Urothelium cell line (cell line): ENCODE results near the gene TANGO2.

Experiments used
- DNase-seq: peaks from one replicate; pipeline ENCODE4 v3.0.0; 2011; ENCODE audit warnings: low spot score, mixed read lengths
- FAIRE-seq: peaks from 2 replicates; lab custom pipeline; 2011; peaks lifted over from hg19 to GRCh38; lab: Jason Lieb, UNC

Gene TANGO2

DNA sequence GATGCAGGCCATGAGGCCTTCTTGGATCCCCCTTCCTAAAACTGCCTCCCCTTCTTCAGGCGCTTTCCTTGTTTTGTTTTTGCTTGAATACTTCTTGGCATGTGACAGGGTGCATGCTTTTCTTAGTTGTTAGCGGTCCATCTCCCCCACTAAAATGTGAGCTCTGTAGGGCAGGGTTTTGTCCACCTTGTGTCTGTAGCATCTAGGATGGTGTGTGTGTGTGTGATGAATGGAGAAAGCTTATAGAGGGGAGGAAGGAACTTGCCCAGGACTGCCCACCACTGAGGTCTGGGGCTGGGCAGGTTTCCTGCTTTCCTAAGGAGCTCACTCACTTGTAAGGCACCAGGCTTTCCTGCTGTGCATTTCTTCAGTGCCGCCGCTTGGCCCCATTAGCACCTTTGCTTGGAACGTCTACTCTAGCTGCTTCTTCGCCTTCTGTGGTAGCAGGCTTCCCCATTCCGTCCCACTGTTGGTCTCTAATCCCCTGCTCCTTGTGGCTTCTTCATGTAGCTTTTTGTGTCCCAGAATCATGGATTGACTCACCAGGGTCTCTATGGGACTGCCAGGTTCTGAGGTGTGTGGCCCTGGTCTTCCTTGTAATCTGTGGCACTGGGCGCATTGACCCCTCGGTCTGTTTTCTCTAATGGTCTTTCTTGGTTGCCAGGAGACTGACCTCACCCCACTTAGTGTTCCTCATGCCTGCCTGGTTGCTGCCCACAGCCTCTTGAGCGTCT is 62.4 kb downstream of the TANGO2 start:
- DNase-seq (no peak), FAIRE-seq (no peak)

DNA sequence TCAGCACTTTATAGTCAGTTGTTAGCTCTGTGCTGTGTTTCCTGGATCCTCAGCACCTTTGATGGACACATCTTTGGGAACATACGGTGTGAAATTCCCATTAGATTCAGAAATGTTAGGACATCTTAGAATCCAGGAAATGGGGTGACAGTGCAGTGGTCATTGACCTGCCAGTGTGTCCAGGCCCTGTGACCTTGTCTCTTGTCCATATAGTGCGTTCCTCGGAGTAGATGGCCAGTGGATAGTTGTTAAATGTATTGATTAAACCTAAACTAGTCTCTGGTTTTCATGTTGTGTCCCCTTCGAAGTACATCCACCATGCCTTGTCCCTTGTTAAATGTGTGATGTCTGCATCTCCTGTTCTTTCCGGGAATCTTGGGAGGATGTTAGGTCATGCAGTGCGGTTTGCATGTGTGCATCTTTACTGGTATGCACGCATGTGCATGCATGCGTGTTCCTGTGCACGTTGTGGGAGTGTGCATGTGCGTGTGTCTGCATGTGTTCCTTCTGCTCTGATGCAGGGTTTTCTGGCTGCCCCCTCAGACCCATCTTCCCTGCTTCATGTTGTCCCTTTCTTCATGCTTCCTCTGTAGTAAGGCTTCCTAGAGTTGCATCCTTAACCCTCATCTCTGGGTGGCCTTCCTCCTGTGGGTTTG is 63.1 kb downstream of the TANGO2 start:
- DNase-seq, result no peak
- FAIRE-seq, result peak; percentile 85

DNA sequence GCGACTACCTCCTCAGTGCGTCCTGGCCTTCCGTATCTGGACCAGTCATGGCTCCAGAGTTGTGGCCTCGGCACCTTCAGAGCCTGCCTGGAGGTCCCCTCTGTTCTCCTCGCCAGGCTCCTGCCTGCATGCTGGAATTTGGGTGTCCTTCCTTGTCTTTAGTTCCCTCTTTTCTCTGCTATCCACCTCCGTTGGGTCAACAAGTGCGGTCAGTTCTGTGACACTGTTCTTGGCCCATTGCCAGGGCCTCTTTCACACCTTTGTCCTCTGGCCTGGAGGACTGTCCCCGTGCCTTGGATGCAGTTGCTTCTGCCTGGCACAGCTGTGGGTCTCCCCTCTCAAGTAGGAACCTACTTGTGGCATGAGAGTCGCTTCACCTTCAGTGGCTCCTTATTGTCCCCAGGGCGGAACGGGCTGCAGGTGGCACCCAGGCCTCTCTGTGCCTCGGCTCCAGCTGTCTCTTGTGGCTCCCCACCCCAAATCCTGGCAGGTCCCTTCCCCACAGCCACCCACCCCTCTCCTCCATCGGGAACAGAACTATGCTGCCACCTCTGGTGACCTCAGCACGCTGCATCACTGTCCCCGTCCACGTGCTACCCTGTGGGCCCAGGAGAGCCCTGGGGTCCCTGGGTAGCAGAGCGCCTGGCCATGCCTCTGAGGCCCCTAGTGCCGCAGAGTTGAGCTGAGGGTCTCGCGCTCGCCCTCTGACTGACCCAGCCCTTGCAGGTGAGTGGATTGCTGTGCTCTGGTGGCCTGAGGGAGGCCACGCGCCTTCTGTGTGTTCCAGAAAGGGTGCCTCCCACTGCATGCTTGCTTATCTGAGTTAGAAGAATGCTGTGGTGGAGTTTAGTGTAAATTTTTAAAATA is 63.9 kb downstream of the TANGO2 start:
- DNase-seq (peak; percentile 50), FAIRE-seq (no peak)

DNA sequence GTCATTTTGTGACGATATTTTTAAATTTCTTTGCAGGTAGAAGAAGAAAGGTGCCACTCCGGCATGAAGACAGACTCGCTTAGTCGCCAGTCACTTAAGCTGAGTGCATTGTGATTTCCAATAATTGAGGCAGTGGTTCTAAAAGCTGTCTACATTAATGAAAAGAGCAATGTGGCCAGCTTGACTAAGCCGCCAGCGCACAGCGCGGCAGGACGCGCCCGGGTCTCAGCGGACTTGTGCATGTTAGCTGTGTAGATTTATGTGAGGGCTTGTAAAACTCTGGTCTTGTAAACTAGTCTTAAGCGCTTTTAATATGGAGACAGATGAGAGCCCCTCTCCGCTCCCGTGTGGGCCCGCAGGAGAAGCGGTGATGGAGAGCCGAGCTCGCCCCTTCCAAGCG is 64.7 kb downstream of the TANGO2 start:
- no peak for FAIRE-seq
- DNase-seq, result no peak

DNA sequence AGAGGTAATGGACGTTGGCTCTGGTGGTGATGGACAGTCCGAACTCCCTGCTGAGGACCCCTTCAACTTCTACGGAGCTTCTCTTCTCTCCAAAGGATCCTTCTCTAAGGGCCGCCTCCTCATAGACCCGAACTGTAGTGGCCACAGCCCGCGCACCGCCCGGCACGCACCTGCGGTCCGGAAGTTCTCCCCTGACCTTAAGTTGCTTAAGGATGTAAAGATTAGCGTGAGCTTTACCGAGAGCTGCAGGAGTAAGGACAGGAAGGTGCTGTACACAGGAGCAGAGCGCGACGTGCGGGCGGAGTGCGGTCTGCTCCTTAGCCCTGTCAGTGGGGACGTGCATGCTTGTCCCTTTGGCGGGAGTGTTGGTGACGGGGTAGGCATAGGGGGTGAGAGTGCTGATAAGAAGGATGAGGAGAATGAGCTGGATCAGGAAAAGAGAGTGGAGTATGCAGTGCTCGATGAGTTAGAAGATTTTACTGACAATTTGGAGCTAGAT is 65.2 kb downstream of the TANGO2 start:
- DNase-seq, result no peak
- peak; percentile 96 for FAIRE-seq

DNA sequence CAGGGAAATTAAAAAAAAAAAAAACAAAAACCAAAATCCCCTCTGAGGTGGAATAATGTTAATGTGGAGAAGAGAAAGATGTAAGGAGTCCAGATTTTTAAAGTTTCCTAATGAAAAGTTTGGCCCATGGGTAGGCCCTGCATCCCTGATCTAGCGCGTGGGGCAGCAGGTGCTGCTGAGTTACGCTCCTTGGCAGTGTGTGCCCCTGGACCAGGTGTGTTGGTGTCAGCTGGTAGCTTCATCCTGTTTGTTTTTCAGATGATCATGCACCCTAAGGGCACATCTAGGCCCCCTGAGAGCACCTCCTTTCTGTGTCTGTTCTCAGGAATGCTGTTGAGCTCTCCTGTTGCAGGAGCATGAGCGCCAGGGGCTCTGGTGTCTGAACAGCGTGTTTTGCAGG is 65.9 kb downstream of the TANGO2 start:
- no peak for FAIRE-seq
- DNase-seq, result no peak

DNA sequence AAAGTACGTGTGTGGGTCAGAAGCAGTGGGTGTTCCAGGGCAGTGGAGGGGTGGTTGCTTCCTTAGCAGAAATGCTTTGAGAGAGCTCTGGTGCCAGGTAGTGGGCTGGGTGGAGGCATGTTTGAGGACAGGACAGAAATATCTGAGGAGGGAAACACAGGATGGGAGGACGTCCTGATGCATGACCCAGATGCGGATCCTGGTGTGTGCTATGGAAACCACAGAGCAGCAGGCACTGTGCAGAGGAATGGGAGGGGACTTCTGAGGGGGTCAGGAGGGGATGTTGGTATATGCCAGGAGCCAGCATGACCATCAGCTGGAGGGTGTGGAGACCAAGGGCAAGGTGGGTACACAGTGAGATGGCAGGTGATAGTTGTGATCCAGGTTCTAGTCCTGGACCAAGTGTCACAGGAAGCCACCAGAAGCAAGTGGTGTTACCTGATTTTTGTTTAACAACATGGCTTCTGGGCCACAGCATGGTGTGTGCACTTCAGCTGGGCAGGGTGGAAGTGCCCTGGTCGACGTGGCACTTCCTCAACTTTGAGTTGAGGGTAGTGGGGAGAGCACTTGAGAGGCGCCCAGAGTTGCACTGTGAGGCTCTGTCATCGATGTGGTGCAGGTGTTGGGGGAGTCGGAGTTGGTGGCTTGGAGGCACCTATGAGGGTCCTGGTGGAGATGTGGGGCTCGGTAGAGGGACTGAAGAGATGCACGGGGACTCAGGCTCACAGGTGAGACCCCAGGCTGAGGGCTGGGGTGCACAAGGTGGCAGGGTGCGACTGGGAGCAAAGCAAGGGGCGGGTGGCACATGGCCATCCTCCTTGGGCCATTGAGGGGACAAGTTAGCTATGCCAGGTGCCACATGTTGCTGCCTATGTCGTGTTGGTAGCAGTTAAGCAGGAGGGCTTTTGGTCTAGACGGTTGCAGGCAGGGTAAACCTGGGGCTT is 66.7 kb downstream of the TANGO2 start:
- DNase-seq, result no peak
- FAIRE-seq, result peak; percentile 71

DNA sequence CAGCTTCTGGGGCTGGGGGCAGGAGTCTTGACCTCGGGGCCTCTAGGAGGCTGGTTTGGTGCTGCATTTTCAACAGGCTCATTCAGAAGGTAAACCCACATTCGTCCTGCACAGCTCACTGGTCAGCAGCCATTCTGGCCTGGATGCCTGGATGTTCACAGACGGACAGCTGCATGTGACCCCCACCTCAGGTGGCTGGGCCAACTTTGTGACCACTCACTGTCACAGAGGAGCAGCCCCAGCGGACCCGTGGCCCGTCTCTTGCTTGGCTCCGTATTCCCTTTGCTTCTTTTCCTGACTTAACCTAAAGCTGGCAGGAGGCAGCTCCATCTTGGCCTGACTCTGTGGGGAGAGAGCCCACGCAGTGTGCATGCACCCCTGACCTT is 67.3 kb downstream of the TANGO2 start:
- FAIRE-seq (peak; percentile 46), DNase-seq (no peak)

DNA sequence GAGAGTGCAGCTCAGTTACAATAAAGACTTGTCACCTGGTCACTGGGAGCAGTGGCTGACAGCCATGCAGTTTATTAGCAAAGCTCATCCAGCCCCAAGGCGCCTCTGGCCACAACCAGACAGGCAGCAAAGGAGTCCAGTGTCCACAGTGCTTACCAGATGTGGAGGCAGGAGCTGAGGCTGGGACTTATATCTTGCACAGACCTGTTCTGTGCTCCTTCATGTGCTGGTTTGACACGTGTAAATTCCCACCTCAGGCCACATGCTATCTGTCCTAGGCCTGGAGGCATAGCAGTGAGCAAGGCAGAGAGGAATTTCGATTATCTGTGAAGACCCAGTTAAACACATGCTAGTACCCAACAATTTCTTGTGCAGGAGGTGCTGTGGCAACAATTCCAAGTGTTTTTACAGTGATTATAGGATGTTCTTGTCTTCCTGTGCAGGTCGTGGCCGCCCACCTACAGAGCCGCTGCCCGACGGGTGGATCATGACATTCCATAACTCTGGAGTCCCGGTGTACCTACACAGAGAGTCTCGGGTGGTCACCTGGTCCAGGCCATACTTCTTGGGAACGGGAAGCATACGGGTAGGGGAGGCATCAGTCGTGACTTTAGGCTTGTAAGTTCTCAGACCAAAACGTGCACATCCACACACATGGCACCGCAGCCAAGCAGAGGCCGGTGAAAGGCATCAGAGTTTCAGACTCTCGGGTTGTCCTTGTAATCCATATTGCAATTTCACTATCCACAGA is 68.5 kb downstream of the TANGO2 start:
- DNase-seq, result no peak
- peak; percentile 82 for FAIRE-seq

DNA sequence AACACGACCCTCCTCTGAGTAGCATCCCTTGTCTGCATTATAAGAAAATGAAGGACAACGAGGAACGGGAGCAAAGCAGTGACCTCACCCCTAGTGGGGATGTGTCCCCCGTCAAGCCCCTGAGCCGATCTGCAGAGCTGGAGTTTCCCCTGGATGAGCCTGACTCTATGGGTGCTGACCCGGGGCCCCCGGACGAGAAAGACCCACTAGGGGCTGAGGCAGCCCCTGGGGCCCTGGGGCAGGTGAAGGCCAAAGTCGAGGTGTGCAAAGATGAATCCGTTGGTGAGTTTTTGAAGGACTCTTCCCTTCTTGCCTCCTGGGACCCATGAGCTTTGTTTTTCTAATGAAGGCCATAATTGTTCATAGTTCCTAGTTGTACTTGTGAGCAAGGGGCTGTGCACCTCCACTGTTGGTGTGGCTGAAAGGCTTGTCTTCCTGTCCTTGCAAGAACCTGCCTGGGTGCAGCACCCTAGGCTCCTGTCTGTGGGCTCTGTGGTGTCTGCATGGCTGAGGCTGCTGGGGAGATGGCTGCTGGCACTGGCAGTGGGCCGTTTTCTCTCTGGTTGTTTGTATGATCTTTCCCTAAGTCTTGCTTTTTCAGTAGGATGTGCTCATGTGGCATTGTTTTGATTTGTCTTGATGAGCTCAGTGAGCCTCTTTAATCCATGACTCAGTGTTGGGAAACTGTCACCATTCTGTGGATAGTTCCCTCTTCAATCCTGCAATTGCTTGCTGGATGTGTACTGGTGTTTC is 69.2 kb downstream of the TANGO2 start:
- no peak for FAIRE-seq
- DNase-seq, result no peak

DNA sequence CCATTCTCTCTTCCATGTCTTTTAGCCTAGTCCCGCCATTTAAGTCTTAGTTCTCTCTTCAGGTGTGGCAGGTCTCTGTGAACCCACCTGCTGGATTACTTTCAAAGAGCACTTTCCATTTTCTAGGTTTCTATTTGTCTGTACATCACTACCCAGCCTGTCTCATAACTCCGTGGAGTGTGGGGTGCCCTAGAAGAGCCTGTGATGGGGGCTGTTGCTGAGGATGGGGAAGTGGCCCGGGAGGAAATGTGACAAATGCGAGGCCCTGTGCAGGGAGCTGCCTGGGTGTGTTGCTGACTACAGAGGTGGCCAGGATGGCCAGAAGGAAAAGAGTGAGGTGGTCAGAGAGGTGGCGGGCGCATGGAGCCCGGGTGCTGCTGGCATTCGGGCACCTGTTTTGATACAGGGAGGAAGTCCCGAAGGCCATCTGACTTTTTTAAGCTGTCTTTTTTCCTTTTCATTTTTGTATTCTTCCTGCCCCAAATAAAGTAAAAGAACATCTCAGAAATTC is 69.9 kb downstream of the TANGO2 start:
- DNase-seq (no peak), FAIRE-seq (no peak)

DNA sequence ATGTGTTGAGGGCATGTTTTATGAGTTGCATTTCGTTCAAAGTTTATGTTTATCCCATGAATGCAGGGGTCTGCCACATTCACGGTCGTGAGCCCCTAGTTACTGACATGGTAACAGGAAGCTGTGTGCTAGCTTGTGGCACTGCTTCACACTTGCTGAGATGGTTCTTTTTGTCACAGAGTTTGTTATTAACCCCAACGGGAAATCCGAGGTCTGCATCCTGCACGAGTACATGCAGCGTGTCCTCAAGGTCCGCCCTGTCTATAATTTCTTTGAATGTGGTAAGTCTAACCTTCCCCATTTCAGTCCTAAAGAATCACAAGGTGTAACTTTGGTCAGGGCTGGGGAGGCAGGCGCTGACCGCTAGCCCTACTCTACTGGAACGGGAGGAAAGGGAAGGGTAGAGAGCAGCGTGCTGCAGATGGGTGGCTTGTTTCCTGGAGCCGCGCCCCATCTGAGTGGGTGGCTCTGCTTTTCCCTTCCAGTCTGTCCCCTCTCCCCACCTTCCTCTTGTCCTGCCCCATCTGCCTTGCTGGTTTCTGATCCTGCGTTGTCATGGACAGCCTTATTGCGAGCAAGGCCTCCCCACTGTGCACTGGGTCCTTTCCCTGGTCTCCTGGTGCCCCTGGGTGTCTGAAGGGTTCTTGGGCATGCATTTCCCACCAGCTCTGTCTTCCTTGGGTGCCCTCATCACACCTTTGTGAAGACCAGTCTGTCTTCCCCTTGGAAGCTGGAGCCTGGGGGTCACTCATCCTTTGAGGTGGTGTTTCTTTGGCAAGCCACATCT is 71.0 kb downstream of the TANGO2 start:
- FAIRE-seq (peak; percentile 74), DNase-seq (no peak)

DNA sequence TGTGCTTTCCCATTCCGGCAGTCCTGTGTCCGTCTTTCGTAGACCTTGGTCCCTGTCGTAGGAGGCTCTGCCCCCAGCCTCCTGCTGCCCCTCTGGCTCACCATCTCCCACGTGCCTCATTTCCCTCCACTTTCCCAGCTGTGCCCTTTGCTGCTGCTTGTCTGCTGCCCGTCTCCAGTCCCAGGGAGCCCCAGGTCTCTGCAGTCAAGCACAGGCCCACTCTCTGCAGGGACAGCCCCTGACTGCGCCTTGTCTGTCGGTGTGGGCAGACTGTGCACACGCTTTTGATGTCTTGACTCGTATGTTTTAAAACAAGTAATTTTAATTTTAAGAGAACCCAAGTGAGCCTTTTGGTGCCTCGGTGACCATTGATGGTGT is 71.6 kb downstream of the TANGO2 start:
- no peak for FAIRE-seq
- DNase-seq, result no peak

DNA sequence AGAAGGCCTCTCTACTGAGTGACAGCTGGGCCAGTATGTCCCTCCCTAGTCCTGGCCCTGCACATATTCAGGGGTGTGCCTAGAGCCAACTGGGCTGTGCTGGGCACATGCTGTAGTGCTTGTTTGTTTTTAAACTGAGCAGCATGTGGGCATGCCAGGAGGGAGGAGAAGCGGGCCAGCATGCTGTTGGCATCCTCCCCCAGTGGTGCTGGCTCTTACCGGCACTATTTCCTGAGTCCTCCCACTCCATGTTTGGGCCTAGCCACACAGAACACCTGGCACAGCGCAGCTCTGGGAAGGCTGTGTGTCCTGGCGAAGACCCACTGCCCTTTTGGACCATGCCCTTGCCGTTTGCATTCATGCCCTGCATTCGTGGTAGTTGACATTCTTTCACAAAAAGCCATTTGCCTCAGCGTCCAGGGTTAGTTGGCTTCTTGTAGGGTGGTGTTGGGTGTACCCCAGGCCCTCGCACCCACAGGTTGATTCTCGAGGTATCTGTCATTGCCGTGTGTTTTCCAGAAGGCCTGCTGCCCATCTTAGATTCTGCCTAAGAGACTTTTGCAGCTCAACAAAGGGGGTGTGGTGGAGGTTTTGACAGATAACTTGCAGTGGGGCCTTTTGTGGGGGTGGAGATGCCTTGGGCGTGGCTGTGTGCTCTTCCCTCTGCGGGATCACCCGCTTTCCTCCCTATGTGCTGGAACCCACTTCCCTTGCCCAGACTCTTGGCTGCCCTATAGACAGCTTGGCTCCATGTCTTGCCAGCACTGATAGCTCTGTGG is 72.7 kb downstream of the TANGO2 start:
- FAIRE-seq (peak; percentile 40), DNase-seq (no peak)

DNA sequence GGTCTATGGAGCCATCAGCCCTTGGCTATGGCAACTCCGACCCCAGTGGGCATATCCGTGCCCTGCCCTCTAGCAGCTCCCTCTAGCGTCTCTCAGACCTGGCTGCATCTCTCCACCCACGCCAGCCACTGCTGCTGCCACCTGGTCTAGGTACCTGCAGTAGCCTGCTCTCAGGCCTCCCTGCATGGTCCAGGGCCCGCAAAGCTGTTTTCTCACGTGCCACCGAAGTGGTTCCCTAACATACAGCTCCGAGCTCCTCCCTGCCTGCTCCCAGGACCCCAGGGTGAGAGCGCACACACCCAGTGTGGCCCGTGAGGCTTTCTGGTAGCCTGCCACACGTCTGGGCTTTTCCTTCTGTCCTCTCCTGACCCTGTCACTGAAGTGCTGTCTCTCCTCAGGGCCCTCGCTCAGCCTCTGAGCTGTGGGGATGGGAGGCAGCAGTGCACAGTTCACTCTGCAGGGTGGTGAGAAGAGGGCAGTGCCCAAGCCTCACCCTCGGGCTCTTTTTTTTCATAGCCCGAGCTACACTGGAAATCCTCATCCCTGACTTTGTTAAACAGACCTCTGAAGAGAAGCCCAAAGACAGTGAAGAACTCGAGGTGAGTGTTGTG is 73.4 kb downstream of the TANGO2 start:
- no peak for FAIRE-seq
- no peak for DNase-seq

DNA sequence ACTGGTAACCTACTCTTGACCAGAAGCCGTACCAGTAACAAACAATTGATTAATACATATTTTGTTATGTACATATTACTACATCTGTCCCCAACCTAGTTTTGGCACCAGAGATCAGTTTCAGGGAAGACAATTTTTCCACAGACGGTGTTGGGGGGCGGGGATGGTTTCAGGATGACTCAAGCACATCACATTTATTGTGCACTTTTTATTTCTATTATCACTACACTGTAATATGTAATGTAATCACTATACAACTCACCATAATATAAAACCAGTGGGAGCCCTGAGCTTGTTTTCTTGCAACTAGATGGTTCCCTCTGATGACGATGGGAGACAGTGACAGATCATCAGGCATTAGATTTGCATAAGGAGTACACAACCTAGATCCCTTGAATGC is 74.6 kb downstream of the TANGO2 start:
- DNase-seq (no peak), FAIRE-seq (no peak)
